Heart left ventricle (tissue), 13 donors: ENCODE results near the gene C2orf74.

Experiments
- POLR2A ChIP-seq, 2 donors: fragments of 450-650 bp; IDR thresholded peaks; one replicate each; pipeline ENCODE4 v1.6.1; 2017; ENCODE audit warnings: antibody characterized with exemption in 2 of 2, mild to moderate bottlenecking in 2 of 2, moderate library complexity in 2 of 2
- TF ChIP-seq, protein P1 (sequence below), 12 donors: fragments of 200-600 bp; sonication (generic) in 4 of 12; IDR thresholded peaks; one replicate each; pipeline versions ENCODE4 v1.5.0 to v1.8.0; 2018 to 2022; ENCODE audit warnings: antibody characterized with exemption in 12 of 12, mild to moderate bottlenecking in 5 of 12
- donor health status: ischemic (EF 13 %, LVEDD 7.1; RV severe dilation, severe dysfunction).
- donor health status: DM: no; HTN: yes; CAD: no.
- donor health status: DM: no; HTN: no; CAD: no.
- donor health status: ischemic (EF 25% LVEDD 6.9; RV normal size, moderate dysfunction).
- donor health status: ischemic (EF 25% LVEDD 5.7; RV mildly dilated, moderate dysfunction).
- donor health status: ischemic (EF 35%, LVEDD 5.7; RV mildly dilated, moderate dysfunction).
- donor health status: nonischemic (EF 11% LVEDD 7.7; RV severe dilation, severe dysfunction).
- donor health status: DM: yes; HTN: yes; CAD: no.
- donor health status: PGD.
- donor health status: ischemic (EF 29% LVEDD 5.4; RV normal size, mild dysfunction).
- donor health status: nonischemic (EF 23%, LVEDD 6.1; RV moderate dilation, normal function).

DNA sequence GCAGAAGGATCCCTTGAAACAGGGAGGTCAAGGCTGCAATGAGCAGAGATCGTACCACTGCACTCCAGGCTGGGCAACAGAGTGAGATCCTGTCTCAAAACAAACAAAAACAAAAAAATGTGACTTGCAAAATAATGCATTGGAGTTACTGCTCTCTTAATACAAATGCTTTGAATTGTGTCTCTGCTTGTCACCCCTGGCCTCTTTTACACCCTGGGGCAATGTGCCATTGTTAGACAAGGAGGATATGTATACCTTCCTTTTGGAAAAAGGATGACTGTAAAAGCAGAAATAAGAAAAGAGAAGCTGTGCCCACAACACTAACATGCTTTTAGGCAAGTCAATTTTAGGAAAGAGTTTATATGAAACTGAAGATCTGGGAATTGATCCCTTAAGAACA, 20.8 kb upstream of the C2orf74 start:
- TF ChIP-seq, protein P1, sequence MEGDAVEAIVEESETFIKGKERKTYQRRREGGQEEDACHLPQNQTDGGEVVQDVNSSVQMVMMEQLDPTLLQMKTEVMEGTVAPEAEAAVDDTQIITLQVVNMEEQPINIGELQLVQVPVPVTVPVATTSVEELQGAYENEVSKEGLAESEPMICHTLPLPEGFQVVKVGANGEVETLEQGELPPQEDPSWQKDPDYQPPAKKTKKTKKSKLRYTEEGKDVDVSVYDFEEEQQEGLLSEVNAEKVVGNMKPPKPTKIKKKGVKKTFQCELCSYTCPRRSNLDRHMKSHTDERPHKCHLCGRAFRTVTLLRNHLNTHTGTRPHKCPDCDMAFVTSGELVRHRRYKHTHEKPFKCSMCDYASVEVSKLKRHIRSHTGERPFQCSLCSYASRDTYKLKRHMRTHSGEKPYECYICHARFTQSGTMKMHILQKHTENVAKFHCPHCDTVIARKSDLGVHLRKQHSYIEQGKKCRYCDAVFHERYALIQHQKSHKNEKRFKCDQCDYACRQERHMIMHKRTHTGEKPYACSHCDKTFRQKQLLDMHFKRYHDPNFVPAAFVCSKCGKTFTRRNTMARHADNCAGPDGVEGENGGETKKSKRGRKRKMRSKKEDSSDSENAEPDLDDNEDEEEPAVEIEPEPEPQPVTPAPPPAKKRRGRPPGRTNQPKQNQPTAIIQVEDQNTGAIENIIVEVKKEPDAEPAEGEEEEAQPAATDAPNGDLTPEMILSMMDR (IDR thresholded peaks at IDR 0.05) = no peak
- no peak for TF ChIP-seq POLR2A (IDR thresholded peaks at IDR 0.05)
